ENCODE results near the gene EPS8L1.

The EPS8L1 gene

GRCh38 chr19:55082020-55082851 is 6.6 kb downstream of the EPS8L1 start:
- peak; percentile 46 for DNase-seq

GRCh38 chr19:55083004-55083850 is 7.6 kb downstream of the EPS8L1 start:
- DNase-seq, result no peak

GRCh38 chr19:55084416-55084815 is 8.7 kb downstream of the EPS8L1 start:
- no peak for DNase-seq

- no peak for DNase-seq
These were observed 10.4 kb downstream of the EPS8L1 start for GRCh38 chr19:55085923-55086715.

- DNase-seq, result peak; percentile 60
These were observed 11.3 kb downstream of the EPS8L1 start for GRCh38 chr19:55086730-55087541.

- DNase-seq, result no peak
These were observed 11.9 kb downstream of the EPS8L1 start for GRCh38 chr19:55087542-55087901.

GRCh38 chr19:55088021-55088451 is 12.4 kb downstream of the EPS8L1 start:
- DNase-seq, result no peak

- peak; percentile 87 for DNase-seq
These were observed 13.1 kb downstream of the EPS8L1 start for GRCh38 chr19:55088543-55089341.

GRCh38 chr19:55089342-55089944 is 13.8 kb downstream of the EPS8L1 start:
- no peak for DNase-seq

GRCh38 chr19:55090564-55090963 is 14.9 kb downstream of the EPS8L1 start:
- DNase-seq, result no peak

GRCh38 chr19:55091126-55091910 is 15.6 kb downstream of the EPS8L1 start:
- DNase-seq, result no peak

GRCh38 chr19:55091955-55092354 is 16.3 kb downstream of the EPS8L1 start:
- no peak for DNase-seq

- DNase-seq, result no peak
These were observed 17.0 kb downstream of the EPS8L1 start for GRCh38 chr19:55092423-55093318.

- no peak for DNase-seq
These were observed 19.0 kb downstream of the EPS8L1 start for GRCh38 chr19:55094456-55095259.

GRCh38 chr19:55095260-55096060 is 19.8 kb downstream of the EPS8L1 start:
- DNase-seq, result no peak

GRCh38 chr19:55096061-55096701 is 20.5 kb downstream of the EPS8L1 start:
- DNase-seq, result no peak
